SK-N-SH (cell line): ENCODE results near the gene TTC27.

Experiments used
- FOXJ3 ChIP-seq: sonication (generic); formaldehyde crosslinking; IDR thresholded peaks from 2 replicates; pipeline ENCODE4 v1.5.1; 2020; ENCODE audit warnings: mild to moderate bottlenecking, missing genetic modification reagents
- GABPA ChIP-seq: IDR thresholded peaks from 2 replicates; pipeline ENCODE4 v1.4.0; 2012; ENCODE audit warnings: low read depth, mild to moderate bottlenecking
- POLR2AphosphoS5 ChIP-seq: IDR thresholded peaks from 2 replicates; pipeline ENCODE4 v1.6.1; 2012; ENCODE audit warnings: low read depth, low read length
- RXRA ChIP-seq: IDR thresholded peaks from 2 replicates; pipeline ENCODE4 v1.4.0; 2012; ENCODE audit warnings: low read depth, mild to moderate bottlenecking, borderline replicate concordance
- TAF1 ChIP-seq: IDR thresholded peaks from 2 replicates; pipeline ENCODE4 v1.6.1; 2012; ENCODE audit warnings: low read depth, mild to moderate bottlenecking, low read length, moderate library complexity, borderline replicate concordance
- TCF12 ChIP-seq: IDR thresholded peaks from 2 replicates; pipeline ENCODE4 v1.4.0; 2012

DNA sequence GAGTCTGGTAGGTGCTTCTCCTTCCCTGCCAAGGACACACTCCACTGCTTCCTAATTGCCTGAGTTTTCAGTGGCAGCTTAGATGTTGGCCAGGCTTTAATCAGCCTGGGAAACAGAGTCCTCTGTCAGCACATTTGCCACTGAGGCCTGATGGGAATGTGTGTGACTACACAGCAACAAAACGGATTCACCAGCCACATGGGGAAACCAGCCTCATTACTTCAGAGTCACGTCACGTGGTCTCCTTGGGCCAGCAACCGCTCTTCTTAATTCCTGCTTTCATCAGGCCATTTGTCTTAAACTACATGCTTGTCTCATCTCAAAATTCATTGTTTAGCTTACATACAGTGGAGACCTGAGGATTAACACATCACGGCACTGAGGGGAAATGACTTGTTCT lies 225.0 kb downstream of the TTC27 start:
- TF ChIP-seq TCF12 (no peak), TAF1 (no peak), GABPA (no peak), FOXJ3 (CRISPR knock-in tag) (no peak), RXRA (no peak), POLR2AphosphoS5 (no peak)
